ENCODE results near the gene OCSTAMP. TPM values are rescaled to one million over a fixed set of nuclear protein-coding genes. Genes with fewer than 3 reads are reported as not detected.
A peak's percentile ranks its signal among the peaks of the same experiment; 100 is the strongest.

OCSTAMP gene
- polyA plus RNA-seq, 3 donors = not detected

- no peak for DNase-seq (ENCODE audit: extremely low read depth in 1 of 11, low read depth in 9 of 11, low spot score in 4 of 11)
Measured at GRCh38 chr20:46539113-46539512, 11.3 kb downstream of the OCSTAMP start.

DNA sequence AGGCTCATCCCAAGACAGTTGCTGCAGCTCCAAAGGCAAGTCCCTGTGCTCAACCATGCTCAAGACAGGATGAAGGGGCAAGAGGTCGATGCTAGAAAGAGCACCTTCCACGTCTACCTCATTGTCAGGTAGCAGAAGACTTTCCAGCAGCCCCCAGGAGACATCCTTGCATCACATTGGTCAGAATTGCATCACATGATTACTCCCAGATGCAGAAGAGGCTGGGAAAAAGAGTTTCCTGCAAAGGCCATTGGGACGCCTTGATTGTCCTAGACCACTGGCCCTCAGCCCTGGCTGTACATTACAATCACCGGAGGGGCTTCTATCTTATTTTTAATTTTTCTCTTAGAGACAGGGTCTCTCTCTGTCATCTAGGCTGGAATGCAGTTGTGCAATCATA lies 19.8 kb downstream of the OCSTAMP start:
- DNase-seq (ENCODE audit: extremely low read depth in 1 of 11, low read depth in 9 of 11, low spot score in 4 of 11) = no peak

DNA sequence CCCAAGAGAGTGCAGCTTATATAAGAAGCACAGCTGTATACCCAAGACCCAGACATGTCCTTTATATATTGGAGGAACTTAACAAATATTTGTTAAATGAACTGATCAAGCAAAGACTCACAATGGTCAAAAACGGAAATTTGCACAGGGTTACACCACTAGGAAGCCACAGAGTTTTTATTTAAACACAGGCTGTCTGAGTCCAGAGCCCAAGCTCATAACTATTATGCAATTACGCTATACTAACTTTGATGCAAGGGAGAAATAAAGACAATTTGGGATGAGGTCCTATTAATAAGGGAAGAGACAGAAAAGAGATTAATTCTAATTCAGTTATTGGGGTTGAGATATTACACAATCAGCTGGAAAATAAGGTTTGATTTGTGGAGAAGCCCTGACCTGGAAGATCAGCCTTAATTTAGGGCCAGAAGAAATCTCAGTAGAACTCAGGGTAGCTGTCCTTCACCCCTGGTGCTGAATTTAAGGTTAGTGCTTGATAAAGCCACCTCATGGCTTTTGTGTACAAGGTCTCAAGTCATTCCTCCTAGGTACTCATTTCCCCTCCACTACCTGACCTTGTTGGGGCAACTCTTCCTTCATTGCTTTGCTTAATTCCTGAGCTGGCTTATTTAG lies 26.6 kb downstream of the OCSTAMP start:
- DNase-seq (ENCODE audit: extremely low read depth in 1 of 11, low read depth in 9 of 11, low spot score in 4 of 11) = peak in 4 of 11 donors; percentile 10 to 38 (median 19)

DNA sequence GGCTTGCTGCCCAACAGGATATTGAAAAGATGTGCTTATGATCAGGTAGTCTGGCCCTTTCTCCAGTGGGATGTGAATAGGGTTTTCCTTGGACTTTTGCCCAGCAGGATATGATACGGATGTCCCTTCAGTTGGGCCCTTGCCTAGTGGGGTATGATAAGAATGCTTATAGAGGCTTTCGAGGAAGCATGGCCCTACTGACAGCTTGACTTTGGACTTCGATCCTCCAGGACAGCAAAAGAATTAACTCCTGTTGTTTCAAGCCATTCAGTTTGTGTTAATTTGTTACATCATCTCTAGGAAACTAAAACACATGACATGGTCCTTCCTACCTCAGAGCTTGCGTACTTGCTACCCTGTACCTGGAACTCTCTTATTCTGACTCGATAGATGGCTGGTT lies 27.3 kb downstream of the OCSTAMP start:
- DNase-seq (ENCODE audit: extremely low read depth in 1 of 11, low read depth in 9 of 11, low spot score in 4 of 11) = peak in 1 of 11 donors; percentile 2

- peak in 5 of 11 donors; percentile 8 to 28 (median 19) for DNase-seq (ENCODE audit: extremely low read depth in 1 of 11, low read depth in 9 of 11, low spot score in 4 of 11)
Measured at GRCh38 chr20:46520976-46521579, 29.4 kb downstream of the OCSTAMP start.

DNA sequence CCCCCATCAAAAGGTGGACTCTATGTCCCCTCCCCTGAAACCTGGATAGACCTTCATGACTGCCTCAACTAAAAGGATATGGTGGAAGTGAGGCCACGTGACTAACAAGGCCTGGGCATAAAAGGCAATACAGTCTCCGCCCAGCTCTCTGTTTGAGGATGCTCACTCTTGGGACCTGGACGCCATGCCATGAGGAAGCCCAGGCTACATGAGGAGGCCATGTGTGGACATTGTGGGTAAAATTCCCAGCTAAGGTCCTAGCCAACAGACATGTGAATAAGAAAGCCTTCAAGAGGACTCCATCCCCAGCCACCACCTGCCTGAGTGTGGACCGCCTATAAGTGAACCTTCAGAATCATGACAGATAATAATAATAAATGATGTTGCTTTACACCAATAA lies 29.9 kb downstream of the OCSTAMP start:
- DNase-seq (ENCODE audit: extremely low read depth in 1 of 11, low read depth in 9 of 11, low spot score in 4 of 11) = no peak

DNA sequence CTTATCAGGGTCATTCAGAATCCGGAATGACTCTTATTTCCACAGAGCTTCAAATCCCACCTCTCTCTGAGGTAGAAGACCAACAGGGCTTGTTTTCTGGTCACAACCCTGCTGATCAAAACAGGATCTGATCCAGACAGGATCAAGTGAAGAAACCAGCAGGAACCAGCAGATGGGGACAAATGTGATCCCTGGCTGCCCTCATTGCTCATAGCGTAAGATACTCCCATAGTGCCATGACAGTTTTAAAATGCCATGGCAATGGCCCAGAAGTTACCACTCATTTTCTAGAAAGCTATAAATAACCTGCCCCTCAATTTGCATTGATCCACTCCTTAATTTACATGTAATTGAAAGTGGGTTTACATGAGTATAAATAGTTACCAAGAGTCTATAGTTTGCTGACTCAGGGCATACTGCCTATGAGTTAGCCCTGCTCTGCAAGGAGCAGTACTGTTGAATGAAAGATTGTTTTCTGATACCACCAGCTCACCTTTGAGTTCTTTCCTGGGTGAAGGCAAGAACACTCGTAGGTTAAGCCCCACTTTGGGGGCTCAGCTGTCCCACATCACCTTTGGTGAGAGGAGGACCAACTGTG lies 30.9 kb downstream of the OCSTAMP start:
- no peak for DNase-seq (ENCODE audit: extremely low read depth in 1 of 11, low read depth in 9 of 11, low spot score in 4 of 11)

DNA sequence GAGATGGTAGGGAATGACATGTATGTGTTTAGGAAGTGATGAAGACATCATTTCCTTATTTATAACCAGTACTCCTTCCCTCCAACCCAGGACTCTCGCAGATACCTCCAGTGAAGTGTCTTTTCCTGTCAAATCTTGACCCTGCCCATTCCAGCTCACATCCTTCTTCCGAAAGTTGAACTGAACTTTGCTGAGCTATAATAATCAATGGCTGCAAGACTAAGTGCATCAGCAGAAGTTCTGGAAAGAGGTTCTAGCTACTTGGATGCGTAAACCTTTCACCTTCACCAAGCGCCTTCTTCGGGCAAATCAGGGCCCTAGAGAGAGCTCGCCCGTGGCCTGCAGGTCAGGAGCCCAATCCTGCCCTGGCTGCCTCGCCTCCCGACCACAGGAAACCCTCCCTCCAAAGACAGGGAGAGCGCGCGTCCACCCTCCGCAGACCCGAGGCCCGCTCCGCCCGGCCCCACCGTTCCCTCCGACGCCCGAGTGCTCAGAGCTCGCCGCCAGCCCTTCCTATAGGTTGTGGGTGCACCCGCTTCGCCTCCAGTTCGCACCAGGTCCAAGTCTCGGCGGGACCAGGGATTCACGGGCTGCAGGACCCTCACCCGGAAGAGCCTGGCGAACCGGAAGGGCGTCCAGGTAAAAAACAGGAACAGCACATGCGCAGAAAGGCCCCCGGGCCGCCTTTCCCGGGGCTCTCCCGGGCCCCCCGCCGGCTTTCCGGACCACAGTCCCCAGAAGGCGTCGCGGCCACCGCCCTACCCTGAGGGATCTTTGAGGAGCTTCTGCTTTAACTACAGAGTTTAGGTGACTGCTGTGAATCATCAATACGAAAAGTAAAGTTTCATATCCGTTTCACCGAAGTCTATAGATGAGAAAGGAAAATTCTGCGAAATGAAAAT lies 37.3 kb downstream of the OCSTAMP start, which contains the start of gene ZNF334:
Gene ZNF334 (minus strand): TSS at position 617 of the 902 bp plus-strand sequence. CDS start 1,457 bp downstream, outside the sequence.
- DNase-seq (ENCODE audit: extremely low read depth in 1 of 11, low read depth in 9 of 11, low spot score in 4 of 11) = peak; percentile 43 to 80 (median 67)

DNA sequence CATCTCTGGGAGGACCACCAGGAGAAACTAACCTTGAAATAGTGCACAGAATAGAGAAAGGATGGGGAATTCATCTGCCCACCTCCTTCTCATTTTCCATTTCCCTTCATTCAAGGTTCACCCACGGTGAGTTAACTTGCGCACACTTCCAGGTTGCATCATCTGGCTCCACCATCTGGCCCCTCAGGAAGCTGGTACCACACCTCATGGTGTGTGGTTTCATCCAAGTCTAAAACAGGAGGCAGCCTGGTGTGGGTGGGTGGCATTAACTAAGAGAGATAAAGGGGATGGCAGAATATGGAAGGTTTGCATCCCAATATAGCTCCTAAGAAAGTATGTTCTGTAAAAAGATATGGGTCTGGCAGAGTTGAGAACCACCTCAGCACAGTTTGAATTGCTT lies 40.9 kb downstream of the OCSTAMP start:
- DNase-seq (ENCODE audit: extremely low read depth in 1 of 11, low read depth in 9 of 11, low spot score in 4 of 11) = no peak

- DNase-seq (ENCODE audit: extremely low read depth in 1 of 11, low read depth in 9 of 11, low spot score in 4 of 11) = no peak
Measured at GRCh38 chr20:46507760-46508407, 42.6 kb downstream of the OCSTAMP start.

DNA sequence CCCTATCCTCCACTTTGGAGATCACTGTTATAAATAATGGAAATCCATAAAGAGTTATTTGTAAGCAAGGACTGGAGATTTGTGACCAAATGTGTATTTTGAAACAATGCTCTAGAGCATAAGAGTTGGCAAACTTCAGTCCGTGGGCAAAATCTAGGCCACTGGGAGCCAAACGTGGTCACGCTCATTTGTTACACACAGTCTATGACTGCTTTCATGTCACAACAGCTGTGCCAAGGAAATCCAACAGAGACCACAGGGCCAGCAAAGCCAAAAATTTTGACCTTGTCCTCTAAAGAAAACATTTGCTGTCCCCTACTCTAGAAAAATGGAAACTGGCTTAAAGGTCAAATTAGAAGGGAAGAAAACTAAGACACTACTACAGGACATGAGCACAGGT lies 44.9 kb downstream of the OCSTAMP start:
- no peak for DNase-seq (ENCODE audit: extremely low read depth in 1 of 11, low read depth in 9 of 11, low spot score in 4 of 11)

- no peak for DNase-seq (ENCODE audit: extremely low read depth in 1 of 11, low read depth in 9 of 11, low spot score in 4 of 11)
Measured at GRCh38 chr20:46501961-46502360, 48.5 kb downstream of the OCSTAMP start.

GRCh38 chr20:46501337-46501942 lies 49.0 kb downstream of the OCSTAMP start:
- DNase-seq (ENCODE audit: extremely low read depth in 1 of 11, low read depth in 9 of 11, low spot score in 4 of 11) = no peak

- DNase-seq (ENCODE audit: extremely low read depth in 1 of 11, low read depth in 9 of 11, low spot score in 4 of 11) = no peak
Measured at GRCh38 chr20:46494077-46494476, 56.4 kb downstream of the OCSTAMP start.

DNA sequence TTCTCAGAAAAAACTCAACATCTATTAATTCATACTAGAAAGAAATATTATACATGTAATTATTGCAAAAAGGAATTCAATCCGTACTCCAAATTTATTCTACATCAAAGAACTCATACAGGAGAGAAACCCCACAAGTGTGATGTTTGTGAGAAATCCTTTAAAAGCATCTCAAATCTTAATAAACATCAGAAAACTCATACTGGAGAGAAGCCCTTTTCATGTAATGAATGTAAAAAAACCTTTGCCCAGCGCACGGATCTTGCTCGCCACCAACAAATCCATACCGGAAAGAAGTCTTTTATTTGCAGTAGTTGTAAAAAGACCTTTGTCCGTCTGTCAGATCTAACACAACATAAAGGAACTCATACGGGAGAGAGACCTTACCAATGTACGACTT lies 59.1 kb downstream of the OCSTAMP start:
- no peak for DNase-seq (ENCODE audit: extremely low read depth in 1 of 11, low read depth in 9 of 11, low spot score in 4 of 11)

All from renal cortex interstitium (tissue), 11 donors.